Activated naive CD4-positive, alpha-beta T cell treated with anti-CD3 and anti-CD28 coated beads, Interleukin-2, amount 50 U/mL, for 16 hours (primary cell): Measurements from ENCODE around the gene ABLIM1.

ENCODE experiments used
- DNase-seq: peaks from one replicate; pipeline ENCODE4 v3.0.0-alpha.2; 2020

The ABLIM1 gene

GRCh38 chr10:114679552-114679951, 21.5 kb upstream of the ABLIM1 start:
- DNase-seq = no peak

- DNase-seq = no peak
These were observed 20.7 kb upstream of the ABLIM1 start for GRCh38 chr10:114678820-114679219.

- no peak for DNase-seq
These were observed 20.3 kb upstream of the ABLIM1 start for GRCh38 chr10:114678336-114678735.

- DNase-seq = no peak
These were observed 16.3 kb upstream of the ABLIM1 start for GRCh38 chr10:114674346-114674745.

- DNase-seq = no peak
These were observed 11.6 kb upstream of the ABLIM1 start for GRCh38 chr10:114669648-114670047.

GRCh38 chr10:114668375-114669080, 10.5 kb upstream of the ABLIM1 start:
- no peak for DNase-seq

- DNase-seq = no peak
These were observed 7.8 kb upstream of the ABLIM1 start for GRCh38 chr10:114665873-114666272.

- DNase-seq = no peak
These were observed 7.3 kb upstream of the ABLIM1 start for GRCh38 chr10:114665406-114665805.

DNA sequence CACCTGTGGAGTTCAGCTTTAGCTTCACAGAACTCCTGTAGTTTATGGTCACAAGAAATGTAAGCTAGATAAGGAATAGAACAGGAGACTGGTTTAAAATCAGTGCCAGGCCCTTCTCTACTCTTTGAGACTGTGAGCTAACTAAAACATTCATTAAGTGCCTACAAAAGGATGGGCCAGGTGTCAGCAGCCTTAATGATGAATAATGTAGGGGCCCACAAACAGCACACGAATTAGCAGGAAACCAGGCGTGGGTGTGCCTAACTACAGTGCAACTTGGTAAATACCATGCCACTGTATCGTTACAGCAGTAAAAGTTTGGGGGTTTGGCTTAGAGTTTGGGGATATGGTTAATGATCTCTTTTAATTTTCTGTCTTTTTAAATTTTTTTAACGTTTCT, 6.1 kb upstream of the ABLIM1 start:
- no peak for DNase-seq

GRCh38 chr10:114663626-114664025, 5.6 kb upstream of the ABLIM1 start:
- no peak for DNase-seq

- DNase-seq = no peak
These were observed 4.7 kb upstream of the ABLIM1 start for GRCh38 chr10:114662646-114663217.

- DNase-seq = no peak
These were observed 3.3 kb upstream of the ABLIM1 start for GRCh38 chr10:114661212-114661880.

GRCh38 chr10:114655671-114656070, 2.4 kb downstream of the ABLIM1 start:
- DNase-seq = no peak

- DNase-seq = no peak
These were observed 3.1 kb downstream of the ABLIM1 start for GRCh38 chr10:114654822-114655575.

GRCh38 chr10:114653926-114654325, 4.1 kb downstream of the ABLIM1 start:
- no peak for DNase-seq

DNA sequence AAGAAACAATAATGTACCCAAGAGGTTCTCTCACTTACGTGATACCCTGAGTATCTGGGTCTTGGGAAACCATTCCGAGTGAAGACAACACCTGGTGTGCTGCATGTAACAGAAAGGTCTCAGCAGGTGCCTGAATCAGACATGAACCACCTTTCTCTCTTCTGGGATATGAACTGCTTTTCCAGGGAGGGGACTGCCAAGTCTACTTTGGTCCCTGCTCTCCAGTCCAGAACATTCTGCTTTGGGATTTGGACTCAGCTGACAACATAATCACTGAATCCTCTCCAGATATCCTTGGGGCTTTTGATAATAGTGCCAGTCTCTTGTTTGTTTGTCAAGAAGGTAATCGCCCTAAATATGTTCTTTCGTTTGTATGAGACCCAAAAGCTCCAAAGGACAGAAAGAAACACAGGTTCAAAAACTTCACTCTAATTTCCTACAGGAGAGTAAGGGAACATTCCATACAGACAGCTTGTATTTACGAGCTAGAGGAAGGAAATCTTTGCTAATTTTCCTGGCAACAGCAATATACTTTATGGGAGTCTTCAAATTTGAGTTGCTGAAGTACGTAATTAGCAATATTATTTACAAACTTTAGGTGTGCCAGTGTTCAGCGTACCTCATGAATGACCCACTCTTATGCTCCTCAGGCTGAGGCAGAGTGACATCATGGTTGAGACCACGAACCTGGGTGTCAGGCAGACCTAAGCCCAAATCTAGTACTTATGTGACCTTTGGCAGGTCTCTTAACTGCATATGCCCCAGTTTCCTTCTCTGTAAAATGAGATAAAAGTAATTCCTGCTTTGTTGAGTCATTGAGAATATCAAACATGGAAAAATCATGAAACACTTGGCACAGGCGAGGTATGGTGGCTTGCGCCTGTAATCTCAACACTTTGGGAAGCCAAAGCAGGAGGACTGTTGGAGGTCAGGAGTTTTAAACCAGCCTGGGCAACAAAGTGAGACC, 5.4 kb downstream of the ABLIM1 start:
- no peak for DNase-seq

DNA sequence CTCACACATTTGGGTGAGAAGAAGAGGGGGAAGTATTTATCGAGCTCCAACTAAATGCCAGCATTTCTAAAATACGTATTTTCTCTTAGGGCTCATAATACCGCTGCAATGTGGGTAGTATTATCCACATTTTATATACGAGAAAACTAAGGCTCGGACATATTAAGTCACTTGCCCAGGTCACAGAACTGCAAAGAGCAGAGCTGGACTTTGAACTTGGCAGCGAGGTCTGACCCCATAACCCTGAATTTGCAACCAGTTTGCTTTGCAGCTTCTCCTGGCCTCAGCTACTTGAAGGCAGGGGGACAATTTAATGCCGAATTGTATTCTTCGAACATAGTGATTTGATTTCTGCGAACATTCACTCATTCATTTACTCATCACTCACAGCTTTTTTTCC, 7.2 kb downstream of the ABLIM1 start:
- no peak for DNase-seq

DNA sequence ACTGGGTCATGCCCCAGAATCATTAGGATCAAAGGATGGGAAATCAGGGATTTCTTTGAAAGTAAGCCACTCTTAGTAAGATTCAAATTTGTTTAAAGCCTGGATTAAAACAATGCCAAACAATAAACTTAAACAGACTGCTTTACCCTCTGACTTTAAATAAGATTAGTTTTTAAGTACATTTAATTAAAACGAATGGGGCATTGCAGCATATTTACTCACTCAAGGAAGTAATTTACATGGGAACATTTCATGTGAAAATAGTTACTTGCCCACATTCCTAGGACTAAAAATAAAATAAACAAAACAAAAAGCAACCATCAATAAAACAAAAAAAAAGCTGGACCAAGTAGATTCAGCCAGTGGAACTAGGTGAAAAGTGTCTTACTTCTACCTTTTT, 7.8 kb downstream of the ABLIM1 start:
- no peak for DNase-seq

GRCh38 chr10:114649217-114649903, 8.7 kb downstream of the ABLIM1 start:
- DNase-seq = no peak

DNA sequence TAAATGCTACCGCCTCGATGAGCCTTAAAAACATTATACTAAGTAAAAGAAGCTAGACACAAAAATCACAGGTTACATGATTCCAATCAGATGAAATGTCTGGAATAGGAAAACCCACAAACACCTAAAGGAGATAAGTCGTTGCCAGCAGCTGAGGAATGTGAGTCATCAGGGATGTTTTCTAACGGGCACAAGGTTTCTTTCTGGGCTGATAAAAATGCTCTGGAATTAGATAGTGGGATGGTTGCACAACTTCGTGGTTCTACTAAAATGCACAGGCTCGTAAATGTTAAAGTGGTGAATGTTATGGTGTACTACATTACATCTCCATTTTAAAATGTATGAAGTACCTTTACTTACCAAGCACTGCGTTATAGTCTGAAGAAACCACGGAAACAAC, 9.7 kb downstream of the ABLIM1 start:
- no peak for DNase-seq

DNA sequence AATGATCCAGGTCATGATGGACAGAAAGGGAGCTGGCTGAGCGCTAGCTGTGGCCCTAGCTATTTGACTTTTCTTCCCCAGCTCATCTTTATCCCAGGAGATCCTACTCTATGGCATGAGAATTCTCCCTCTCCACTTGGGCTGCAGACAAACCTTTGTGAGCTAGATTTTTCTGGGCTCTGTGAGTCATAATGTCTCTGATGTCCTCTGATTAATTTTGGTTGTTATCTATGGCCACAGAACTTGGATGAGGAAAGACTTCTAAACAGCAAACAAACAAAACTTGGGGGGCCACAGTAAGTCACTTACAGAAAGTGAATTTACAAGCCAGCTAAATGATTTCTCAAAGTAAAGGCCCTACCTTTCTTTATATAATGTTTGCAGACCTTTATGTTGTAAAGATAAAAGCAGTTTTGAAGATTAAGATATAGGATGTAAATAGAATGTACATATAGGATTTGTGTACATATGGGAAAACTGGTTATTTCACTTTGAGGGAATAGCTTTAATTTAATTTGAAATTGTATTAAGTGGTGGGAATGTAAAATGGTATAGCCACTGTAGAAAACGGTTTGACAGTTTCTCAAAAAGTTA, 10.4 kb downstream of the ABLIM1 start:
- no peak for DNase-seq
